Measurements from ENCODE around the gene ADCY2.

ADCY2 gene

GRCh38 chr5:7464182-7464581, 68.2 kb downstream of the ADCY2 start:
- H2BK5ac ChIP-seq (ENCODE audit: low read depth, low read length, poor library complexity, severe bottlenecking), result no peak overlapping the region
- H3K4me1 ChIP-seq (ENCODE audit: control insufficient read depth, insufficient read depth, low read depth, low read length), result no peaks in the 10 kb centered on the region
- no peak overlapping the region for H3K9ac ChIP-seq (ENCODE audit: low read length)
- no peak overlapping the region for H4K91ac ChIP-seq (ENCODE audit: low read length)
- no peaks in the 10 kb centered on the region for H3K9me3 ChIP-seq (ENCODE audit: control insufficient read depth, low read length)
- no peak overlapping the region for H3K14ac ChIP-seq (ENCODE audit: low read length in 2 of 2)
- H3K4me2 ChIP-seq (ENCODE audit: low read length, poor library complexity, severe bottlenecking), result no peak overlapping the region
- H2BK12ac ChIP-seq (ENCODE audit: low read length in 2 of 2), result no peak overlapping the region
- no peak overlapping the region for H4K8ac ChIP-seq (ENCODE audit: low read length)
- H3K27me3 ChIP-seq (ENCODE audit: control insufficient read depth in 1 of 2, insufficient read depth in 1 of 2, low read length in 2 of 2), result no peaks in the 10 kb centered on the region
- no peak overlapping the region for H3K4ac ChIP-seq (ENCODE audit: low read depth in 1 of 2, low read length in 2 of 2)
- no peak overlapping the region for H2BK120ac ChIP-seq (ENCODE audit: low read depth, low read length)
- H2AK5ac ChIP-seq (ENCODE audit: low read length, severe bottlenecking), result no peak overlapping the region
- no peaks in the 10 kb centered on the region for H3K79me1 ChIP-seq (replicated peaks; ENCODE audit: low read length, poor library complexity, severe bottlenecking)
- H3K18ac ChIP-seq (ENCODE audit: low read depth in 1 of 2, low read length in 2 of 2), result no peak overlapping the region
- H3K23ac ChIP-seq (ENCODE audit: low read length in 2 of 2), result no peak overlapping the region
- H3K4me3 ChIP-seq (ENCODE audit: insufficient read depth in 1 of 2, low read depth in 1 of 2, low read length in 2 of 2), result no peak overlapping the region
- WGBS, result 81% methylated on average over 3 of the region's 3 CpGs
- H3K36me3 ChIP-seq (ENCODE audit: control insufficient read depth in 1 of 2, insufficient read depth in 2 of 2, low read depth in 1 of 2, low read length in 2 of 2), result no peaks in the 10 kb centered on the region
- no peak for DNase-seq
- H2AFZ ChIP-seq (ENCODE audit: low read depth, low read length), result no peak overlapping the region
- H2BK15ac ChIP-seq (ENCODE audit: low read depth, poor library complexity, severe bottlenecking), result no peak overlapping the region
- no peak overlapping the region for H3K27ac ChIP-seq (ENCODE audit: low read length, poor library complexity, severe bottlenecking)

- H3K4ac ChIP-seq (ENCODE audit: low read depth in 1 of 2, low read length in 2 of 2), result no peak overlapping the region
- 89% methylated on average over 7 of the region's 7 CpGs for WGBS
- H3K9ac ChIP-seq (ENCODE audit: low read length), result no peak overlapping the region
These were observed 71.2 kb downstream of the ADCY2 start for GRCh38 chr5:7467179-7467578.

GRCh38 chr5:7468742-7469141, 72.8 kb downstream of the ADCY2 start:
- Histone ChIP-seq H3K4ac (ENCODE audit: low read depth in 1 of 2, low read length in 2 of 2) (no peak overlapping the region), H3K18ac (ENCODE audit: low read depth in 1 of 2, low read length in 2 of 2) (no peak overlapping the region), H2BK5ac (ENCODE audit: low read depth, low read length, poor library complexity, severe bottlenecking) (no peak overlapping the region), H3K23ac (ENCODE audit: low read length in 2 of 2) (no peak overlapping the region), H3K4me3 (ENCODE audit: insufficient read depth in 1 of 2, low read depth in 1 of 2, low read length in 2 of 2) (no peak overlapping the region), H3K14ac (ENCODE audit: low read length in 2 of 2) (no peak overlapping the region), H3K27ac (ENCODE audit: low read length, poor library complexity, severe bottlenecking) (no peak overlapping the region), H2AK5ac (ENCODE audit: low read length, severe bottlenecking) (no peak overlapping the region), H3K79me1 (replicated peaks; ENCODE audit: low read length, poor library complexity, severe bottlenecking) (no peaks in the 10 kb centered on the region), H3K36me3 (ENCODE audit: control insufficient read depth in 1 of 2, insufficient read depth in 2 of 2, low read depth in 1 of 2, low read length in 2 of 2) (no peaks in the 10 kb centered on the region), H3K4me2 (ENCODE audit: low read length, poor library complexity, severe bottlenecking) (no peak overlapping the region), H2BK12ac (ENCODE audit: low read length in 2 of 2) (no peak overlapping the region), H3K9me3 (ENCODE audit: control insufficient read depth, low read length) (peaks cover 12% of the 10 kb centered on the region), H3K27me3 (ENCODE audit: control insufficient read depth in 1 of 2, insufficient read depth in 1 of 2, low read length in 2 of 2) (no peaks in the 10 kb centered on the region), H2AFZ (ENCODE audit: low read depth, low read length) (no peak overlapping the region), H3K9ac (ENCODE audit: low read length) (no peak overlapping the region), H3K4me1 (ENCODE audit: control insufficient read depth, insufficient read depth, low read depth, low read length) (no peaks in the 10 kb centered on the region), H4K91ac (ENCODE audit: low read length) (no peak overlapping the region), H2BK15ac (ENCODE audit: low read depth, poor library complexity, severe bottlenecking) (no peak overlapping the region), H4K8ac (ENCODE audit: low read length) (no peak overlapping the region), H2BK120ac (ENCODE audit: low read depth, low read length) (no peak overlapping the region)
- 100% methylated on average over 1 of the region's 2 CpGs for WGBS
- DNase-seq, result no peak

More at GRCh38 chr5:7467179-7467578, 71.2 kb downstream of the ADCY2 start:
- Histone ChIP-seq H2BK5ac (ENCODE audit: low read depth, low read length, poor library complexity, severe bottlenecking) (no peak overlapping the region), H2AK5ac (ENCODE audit: low read length, severe bottlenecking) (no peak overlapping the region), H2BK12ac (ENCODE audit: low read length in 2 of 2) (no peak overlapping the region), H3K4me2 (ENCODE audit: low read length, poor library complexity, severe bottlenecking) (no peak overlapping the region), H3K23ac (ENCODE audit: low read length in 2 of 2) (no peak overlapping the region), H3K4me1 (ENCODE audit: control insufficient read depth, insufficient read depth, low read depth, low read length) (no peaks in the 10 kb centered on the region), H3K9me3 (ENCODE audit: control insufficient read depth, low read length) (peaks cover 6% of the 10 kb centered on the region), H4K91ac (ENCODE audit: low read length) (no peak overlapping the region), H4K8ac (ENCODE audit: low read length) (no peak overlapping the region), H2BK15ac (ENCODE audit: low read depth, poor library complexity, severe bottlenecking) (no peak overlapping the region), H3K27me3 (ENCODE audit: control insufficient read depth in 1 of 2, insufficient read depth in 1 of 2, low read length in 2 of 2) (no peaks in the 10 kb centered on the region), H3K27ac (ENCODE audit: low read length, poor library complexity, severe bottlenecking) (no peak overlapping the region), H2AFZ (ENCODE audit: low read depth, low read length) (no peak overlapping the region), H3K36me3 (ENCODE audit: control insufficient read depth in 1 of 2, insufficient read depth in 2 of 2, low read depth in 1 of 2, low read length in 2 of 2) (no peaks in the 10 kb centered on the region), H3K4me3 (ENCODE audit: insufficient read depth in 1 of 2, low read depth in 1 of 2, low read length in 2 of 2) (no peak overlapping the region), H3K14ac (ENCODE audit: low read length in 2 of 2) (no peak overlapping the region), H2BK120ac (ENCODE audit: low read depth, low read length) (no peak overlapping the region), H3K18ac (ENCODE audit: low read depth in 1 of 2, low read length in 2 of 2) (no peak overlapping the region), H3K79me1 (replicated peaks; ENCODE audit: low read length, poor library complexity, severe bottlenecking) (no peaks in the 10 kb centered on the region)
- DNase-seq, result no peak

GRCh38 chr5:7471710-7472109, 75.8 kb downstream of the ADCY2 start:
- DNase-seq, result no peak
- H3K14ac ChIP-seq (ENCODE audit: low read length in 2 of 2), result no peak overlapping the region
- H3K36me3 ChIP-seq (ENCODE audit: control insufficient read depth in 1 of 2, insufficient read depth in 2 of 2, low read depth in 1 of 2, low read length in 2 of 2), result no peaks in the 10 kb centered on the region
- WGBS, result no CpG with 5 or more reads among the region's 1 CpG
- H3K18ac ChIP-seq (ENCODE audit: low read depth in 1 of 2, low read length in 2 of 2), result no peak overlapping the region
- no peaks in the 10 kb centered on the region for H3K27me3 ChIP-seq (ENCODE audit: control insufficient read depth in 1 of 2, insufficient read depth in 1 of 2, low read length in 2 of 2)
- no peak overlapping the region for H2AK5ac ChIP-seq (ENCODE audit: low read length, severe bottlenecking)
- H4K8ac ChIP-seq (ENCODE audit: low read length), result no peak overlapping the region
- no peaks in the 10 kb centered on the region for H3K4me1 ChIP-seq (ENCODE audit: control insufficient read depth, insufficient read depth, low read depth, low read length)
- no peak overlapping the region for H2BK5ac ChIP-seq (ENCODE audit: low read depth, low read length, poor library complexity, severe bottlenecking)
- no peak overlapping the region for H3K23ac ChIP-seq (ENCODE audit: low read length in 2 of 2)
- H3K79me1 ChIP-seq (replicated peaks; ENCODE audit: low read length, poor library complexity, severe bottlenecking), result no peaks in the 10 kb centered on the region
- no peak overlapping the region for H2BK12ac ChIP-seq (ENCODE audit: low read length in 2 of 2)
- H3K9me3 ChIP-seq (ENCODE audit: control insufficient read depth, low read length), result peaks cover 12% of the 10 kb centered on the region
- no peak overlapping the region for H3K4me3 ChIP-seq (ENCODE audit: insufficient read depth in 1 of 2, low read depth in 1 of 2, low read length in 2 of 2)
- no peak overlapping the region for H3K27ac ChIP-seq (ENCODE audit: low read length, poor library complexity, severe bottlenecking)
- no peak overlapping the region for H3K4ac ChIP-seq (ENCODE audit: low read depth in 1 of 2, low read length in 2 of 2)
- H3K4me2 ChIP-seq (ENCODE audit: low read length, poor library complexity, severe bottlenecking), result no peak overlapping the region
- H2BK120ac ChIP-seq (ENCODE audit: low read depth, low read length), result no peak overlapping the region
- no peak overlapping the region for H4K91ac ChIP-seq (ENCODE audit: low read length)
- no peak overlapping the region for H2BK15ac ChIP-seq (ENCODE audit: low read depth, poor library complexity, severe bottlenecking)
- no peak overlapping the region for H2AFZ ChIP-seq (ENCODE audit: low read depth, low read length)
- H3K9ac ChIP-seq (ENCODE audit: low read length), result no peak overlapping the region
